HEK293T (cell line): Measurements from ENCODE around the gene C19orf73.

Experiments used
- CTCF ChIA-PET: fragments of 350-600 bp; formaldehyde crosslinking; extraction: SDS; loops from one replicate; lab custom pipeline; 2021; ENCODE audit warnings: antibody characterized with exemption, inconsistent platforms; lab: Yijun Ruan, JAX
- POLR2A ChIA-PET: fragments of 350-600 bp; formaldehyde crosslinking; extraction: SDS; loops from one replicate; lab custom pipeline; 2020; ENCODE audit warnings: antibody characterized with exemption, inconsistent platforms; lab: Yijun Ruan, JAX
- DNase-seq: peaks from one replicate; pipeline ENCODE4 v3.0.0; 2012; ENCODE audit warnings: mixed read lengths; ENCODE audit errors: extremely low spot score
- ARNT ChIP-seq: fragments of 450-650 bp; IDR thresholded peaks from 2 replicates; pipeline ENCODE4 v1.6.1; 2017; ENCODE audit warnings: mild to moderate bottlenecking
- BHLHE40 ChIP-seq: fragments of 450-650 bp; IDR thresholded peaks from 2 replicates; pipeline ENCODE4 v1.6.1; 2016; ENCODE audit warnings: mild to moderate bottlenecking, moderate library complexity, borderline replicate concordance
- CTBP1 ChIP-seq: fragments of 450-650 bp; IDR thresholded peaks from 2 replicates; pipeline ENCODE4 v1.6.1; 2016; ENCODE audit warnings: borderline replicate concordance
- ELF4 ChIP-seq: fragments of 450-650 bp; IDR thresholded peaks from 2 replicates; pipeline ENCODE4 v1.6.1; 2017; ENCODE audit warnings: antibody characterized with exemption
- FOXA1 ChIP-seq: fragments of 450-650 bp; IDR thresholded peaks from 2 replicates; pipeline ENCODE4 v1.6.1; 2016; ENCODE audit warnings: mild to moderate bottlenecking
- FOXK2 ChIP-seq: fragments of 450-650 bp; IDR thresholded peaks from 2 replicates; pipeline ENCODE4 v1.6.1; 2016; ENCODE audit warnings: mild to moderate bottlenecking
- FOXM1 ChIP-seq: fragments of 450-650 bp; IDR thresholded peaks from 2 replicates; pipeline ENCODE4 v1.6.1; 2017; ENCODE audit warnings: mild to moderate bottlenecking, borderline replicate concordance
- HDGF ChIP-seq: fragments of 450-650 bp; IDR thresholded peaks from 2 replicates; pipeline ENCODE4 v1.6.1; 2017; ENCODE audit warnings: antibody characterized with exemption, borderline replicate concordance
- L3MBTL2 ChIP-seq: fragments of 450-650 bp; conservative IDR thresholded peaks from 2 replicates; pipeline ENCODE4 v1.6.1; 2016; ENCODE audit warnings: mild to moderate bottlenecking
- LEF1 ChIP-seq: fragments of 450-650 bp; IDR thresholded peaks from 2 replicates; pipeline ENCODE4 v1.6.1; 2017; ENCODE audit warnings: mild to moderate bottlenecking, borderline replicate concordance
- NFRKB ChIP-seq: fragments of 450-650 bp; IDR thresholded peaks from 2 replicates; pipeline ENCODE4 v1.6.1; 2016; ENCODE audit warnings: mild to moderate bottlenecking, moderate library complexity
- SP1 ChIP-seq: fragments of 450-650 bp; IDR thresholded peaks from 2 replicates; pipeline ENCODE4 v1.6.1; 2017
- SUZ12 ChIP-seq: fragments of 450-650 bp; IDR thresholded peaks from 2 replicates; pipeline ENCODE4 v1.6.1; 2016; ENCODE audit warnings: mild to moderate bottlenecking
- TARDBP ChIP-seq: fragments of 450-650 bp; IDR thresholded peaks from 2 replicates; pipeline ENCODE4 v1.6.1; 2016
- ZNF384 ChIP-seq: fragments of 450-650 bp; IDR thresholded peaks from 2 replicates; pipeline ENCODE4 v1.6.1; 2016
- TF ChIP-seq, protein P1 (sequence below): fragments of 450-650 bp; IDR thresholded peaks from 2 replicates; pipeline ENCODE4 v1.6.1; 2016

C19orf73 gene

DNA sequence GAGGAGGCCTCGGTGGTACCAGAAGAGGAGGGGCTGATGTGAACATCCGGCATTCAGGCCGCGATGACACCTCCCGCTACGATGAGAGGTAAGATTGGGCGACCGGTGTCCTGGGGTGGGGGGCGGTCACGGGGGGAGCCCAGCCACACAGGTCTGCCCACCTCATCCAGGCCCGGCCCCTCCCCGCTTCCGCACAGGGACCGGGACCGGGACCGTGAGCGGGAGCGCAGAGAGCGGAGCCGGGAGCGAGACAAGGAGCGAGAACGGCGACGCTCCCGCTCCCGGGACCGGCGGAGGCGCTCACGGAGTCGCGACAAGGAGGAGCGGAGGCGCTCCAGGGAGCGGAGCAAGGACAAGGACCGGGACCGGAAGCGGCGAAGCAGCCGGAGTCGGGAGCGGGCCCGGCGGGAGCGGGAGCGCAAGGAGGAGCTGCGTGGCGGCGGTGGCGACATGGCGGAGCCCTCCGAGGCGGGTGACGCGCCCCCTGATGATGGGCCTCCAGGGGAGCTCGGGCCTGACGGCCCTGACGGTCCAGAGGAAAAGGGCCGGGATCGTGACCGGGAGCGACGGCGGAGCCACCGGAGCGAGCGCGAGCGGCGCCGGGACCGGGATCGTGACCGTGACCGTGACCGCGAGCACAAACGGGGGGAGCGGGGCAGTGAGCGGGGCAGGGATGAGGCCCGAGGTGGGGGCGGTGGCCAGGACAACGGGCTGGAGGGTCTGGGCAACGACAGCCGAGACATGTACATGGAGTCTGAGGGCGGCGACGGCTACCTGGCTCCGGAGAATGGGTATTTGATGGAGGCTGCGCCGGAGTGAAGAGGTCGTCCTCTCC is 11.1 kb downstream of the C19orf73 start:
- TF ChIP-seq SUZ12 (no peak), FOXA1 (no peak), ELF4 (no peak), FOXK2 (no peak), SP1 (no peak), CTBP1 (no peak), LEF1 (no peak), HDGF (no peak), FOXM1 (no peak), BHLHE40 (no peak), L3MBTL2 (no peak), TARDBP (no peak), ARNT (no peak), NFRKB (no peak), ZNF384 (no peak)
- TF ChIP-seq, protein P1, sequence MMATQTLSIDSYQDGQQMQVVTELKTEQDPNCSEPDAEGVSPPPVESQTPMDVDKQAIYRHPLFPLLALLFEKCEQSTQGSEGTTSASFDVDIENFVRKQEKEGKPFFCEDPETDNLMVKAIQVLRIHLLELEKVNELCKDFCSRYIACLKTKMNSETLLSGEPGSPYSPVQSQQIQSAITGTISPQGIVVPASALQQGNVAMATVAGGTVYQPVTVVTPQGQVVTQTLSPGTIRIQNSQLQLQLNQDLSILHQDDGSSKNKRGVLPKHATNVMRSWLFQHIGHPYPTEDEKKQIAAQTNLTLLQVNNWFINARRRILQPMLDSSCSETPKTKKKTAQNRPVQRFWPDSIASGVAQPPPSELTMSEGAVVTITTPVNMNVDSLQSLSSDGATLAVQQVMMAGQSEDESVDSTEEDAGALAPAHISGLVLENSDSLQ = no peak
- CTCF ChIA-PET = interaction anchor here (2.0 kb wide), 1 partner anchor 10 kb away, joined by 5 read pairs; no protein-coding TSS in a partner anchor
- POLR2A ChIA-PET = no interaction called here
- DNase-seq = no peak

GRCh38 chr19:49106648-49107135 is 12.3 kb downstream of the C19orf73 start:
- TF ChIP-seq CTBP1 = no peak
- no peak for TF ChIP-seq HDGF
- TF ChIP-seq L3MBTL2 = no peak
- no peak for TF ChIP-seq SUZ12
- TF ChIP-seq ELF4 = no peak
- no peak for TF ChIP-seq SP1
- POLR2A ChIA-PET = interaction anchor here (0.8 to 1.0 kb wide), 2 partner anchors 8 to 12 kb away, joined by 3 to 5 read pairs; no protein-coding TSS in a partner anchor
- no peak for DNase-seq
- CTCF ChIA-PET = interaction anchor here (0.6 to 2.1 kb wide), 4 partner anchors 10 to 92 kb away, joined by 3 to 20 read pairs (median 5); no protein-coding TSS in a partner anchor

GRCh38 chr19:49104229-49104864 is 14.6 kb downstream of the C19orf73 start:
- no peak for DNase-seq
- ChIA-PET POLR2A (interaction anchor here (1.5 kb wide), 1 partner anchor 10 kb away, joined by 7 read pairs; the partner anchor contains the start of gene LIN7B), CTCF (no interaction called here)
- TF ChIP-seq L3MBTL2 (no peak), SP1 (no peak), FOXK2 (no peak), NFRKB (no peak), LEF1 (no peak), ARNT (no peak), ELF4 (no peak), ZNF384 (no peak), SUZ12 (no peak), HDGF (no peak), FOXA1 (no peak), CTBP1 (no peak), FOXM1 (no peak), BHLHE40 (no peak)

- POLR2A ChIA-PET = no interaction called here
- no peak for TF ChIP-seq ARNT
- no peak for TF ChIP-seq CTBP1
- TF ChIP-seq FOXK2 = no peak
- TF ChIP-seq SP1 = no peak
- TF ChIP-seq HDGF = no peak
- no peak for TF ChIP-seq FOXA1
- TF ChIP-seq, protein P1 = no peak
- no peak for TF ChIP-seq BHLHE40
- no peak for TF ChIP-seq FOXM1
- no peak for TF ChIP-seq ZNF384
- TF ChIP-seq TARDBP = no peak
- TF ChIP-seq SUZ12 = no peak
- no peak for DNase-seq
- CTCF ChIA-PET = interaction anchor here (0.8 kb wide), 1 partner anchor 43 kb away, joined by 4 read pairs; no protein-coding TSS in a partner anchor
These were observed 15.4 kb downstream of the C19orf73 start for GRCh38 chr19:49103331-49104085.

GRCh38 chr19:49102303-49102702 is 16.6 kb downstream of the C19orf73 start:
- DNase-seq = no peak
- ChIA-PET CTCF (no interaction called here), POLR2A (no interaction called here)

More at GRCh38 chr19:49102303-49102702, 16.6 kb downstream of the C19orf73 start:
- TF ChIP-seq L3MBTL2 (no peak), SUZ12 (no peak), ZNF384 (no peak), BHLHE40 (no peak), TARDBP (no peak), LEF1 (no peak), FOXA1 (no peak)
